ENCODE measurements around the gene CPSF7. TPM values are rescaled to one million over a fixed set of nuclear protein-coding genes. Genes with fewer than 3 reads are reported as not detected.
A peak's percentile ranks its signal among the peaks of the same experiment; 100 is the strongest.

Gene CPSF7
- total and polyA plus RNA-seq, 2 experiments from 2014 or later = 27.5 to 39.6 TPM

GRCh38 chr11:61377461-61378160 lies 52.2 kb downstream of the CPSF7 start:
- WGBS (ENCODE audit: low lambda C conversion rate, missing lambda C conversion rate) = 95% methylated on average over 6 of the region's 6 CpGs
- H3K4me2 ChIP-seq = no peak overlapping the region
- TF ChIP-seq EZH2phosphoT487 (IDR thresholded peaks at IDR 0.05; ENCODE audit: low read depth, severe bottlenecking, unreplicated experiment) (no peak), EZH2 (IDR thresholded peaks at IDR 0.05; ENCODE audit: borderline replicate concordance) (no peak), CTCF (IDR thresholded peaks at IDR 0.05; ENCODE audit: poor library complexity) (no peak)

GRCh38 chr11:61375761-61376108 lies 54.0 kb downstream of the CPSF7 start:
- no peaks in the 10 kb centered on the region for H3K79me2 ChIP-seq
- TF ChIP-seq EZH2phosphoT487 (IDR thresholded peaks at IDR 0.05; ENCODE audit: low read depth, severe bottlenecking, unreplicated experiment) = no peak
- no peak for TF ChIP-seq EZH2 (IDR thresholded peaks at IDR 0.05; ENCODE audit: borderline replicate concordance)
- no peak for TF ChIP-seq CTCF (IDR thresholded peaks at IDR 0.05; ENCODE audit: poor library complexity)
- H3K4me2 ChIP-seq = no peak overlapping the region
- no peak for DNase-seq (ENCODE audit: low spot score)
- no peaks in the 10 kb centered on the region for H3K9me3 ChIP-seq (ENCODE audit: low read depth)
- no peaks in the 10 kb centered on the region for H3K9me2 ChIP-seq (replicated peaks; ENCODE audit: insufficient read depth)
- no peaks in the 10 kb centered on the region for H3K36me3 ChIP-seq (replicated peaks; ENCODE audit: insufficient read depth, low read depth)
- no peaks in the 10 kb centered on the region for H4K20me1 ChIP-seq (ENCODE audit: insufficient read depth, poor library complexity, severe bottlenecking)
- H2AFZ ChIP-seq = no peak overlapping the region
- 92% methylated on average over 6 of the region's 6 CpGs for WGBS (ENCODE audit: low lambda C conversion rate, missing lambda C conversion rate)
- no peak overlapping the region for H3K4me3 ChIP-seq
- no peak overlapping the region for H3K27ac ChIP-seq
- H3K4me1 ChIP-seq (ENCODE audit: insufficient read depth) = peaks cover 4% of the 10 kb centered on the region
- H3K27me3 ChIP-seq = no peaks in the 10 kb centered on the region

More at GRCh38 chr11:61377461-61378160, 52.2 kb downstream of the CPSF7 start:
- Histone ChIP-seq H3K36me3 (replicated peaks; ENCODE audit: insufficient read depth, low read depth) (no peaks in the 10 kb centered on the region), H4K20me1 (ENCODE audit: insufficient read depth, poor library complexity, severe bottlenecking) (no peaks in the 10 kb centered on the region), H3K4me1 (ENCODE audit: insufficient read depth) (peaks cover 4% of the 10 kb centered on the region), H3K9me2 (replicated peaks; ENCODE audit: insufficient read depth) (no peaks in the 10 kb centered on the region), H3K9me3 (ENCODE audit: low read depth) (no peaks in the 10 kb centered on the region), H3K4me3 (no peak overlapping the region), H2AFZ (no peak overlapping the region), H3K27ac (peak overlapping the region; percentile 60), H3K27me3 (no peaks in the 10 kb centered on the region), H3K79me2 (no peaks in the 10 kb centered on the region)
- DNase-seq (ENCODE audit: low spot score) = no peak

- no peaks in the 10 kb centered on the region for H3K4me1 ChIP-seq (ENCODE audit: insufficient read depth)
- no peaks in the 10 kb centered on the region for H3K36me3 ChIP-seq (replicated peaks; ENCODE audit: insufficient read depth, low read depth)
- no peaks in the 10 kb centered on the region for H4K20me1 ChIP-seq (ENCODE audit: insufficient read depth, poor library complexity, severe bottlenecking)
- WGBS (ENCODE audit: low lambda C conversion rate, missing lambda C conversion rate) = 92% methylated on average over 8 of the region's 8 CpGs
- no peak for DNase-seq (ENCODE audit: low spot score)
- H3K4me2 ChIP-seq = no peak overlapping the region
- no peak overlapping the region for H3K4me3 ChIP-seq
- no peak overlapping the region for H3K27ac ChIP-seq
- no peaks in the 10 kb centered on the region for H3K79me2 ChIP-seq
- H3K27me3 ChIP-seq = no peaks in the 10 kb centered on the region
- H3K9me3 ChIP-seq (ENCODE audit: low read depth) = no peaks in the 10 kb centered on the region
- H3K9me2 ChIP-seq (replicated peaks; ENCODE audit: insufficient read depth) = no peaks in the 10 kb centered on the region
- H2AFZ ChIP-seq = no peak overlapping the region
- TF ChIP-seq EZH2phosphoT487 (IDR thresholded peaks at IDR 0.05; ENCODE audit: low read depth, severe bottlenecking, unreplicated experiment) (no peak), CTCF (IDR thresholded peaks at IDR 0.05; ENCODE audit: poor library complexity) (no peak), EZH2 (IDR thresholded peaks at IDR 0.05; ENCODE audit: borderline replicate concordance) (no peak)
Measured at GRCh38 chr11:61372659-61373420, 56.9 kb downstream of the CPSF7 start.

All from hepatocyte (in vitro differentiated cells).